Ishikawa (cell line): ENCODE measurements around the gene MEGF11.

ENCODE experiments used
- CEBPB ChIP-seq: IDR thresholded peaks from 2 replicates; pipeline ENCODE4 v1.6.1; 2012
- CREB1 ChIP-seq: IDR thresholded peaks from 2 replicates; pipeline ENCODE4 v1.6.1; 2012; ENCODE audit warnings: low read depth
- EGR1 ChIP-seq: IDR thresholded peaks from 2 replicates; pipeline ENCODE4 v1.6.1; 2012
- EP300 ChIP-seq: IDR thresholded peaks from 2 replicates; pipeline ENCODE4 v1.6.1; 2012; ENCODE audit warnings: borderline replicate concordance
- FOXM1 ChIP-seq: IDR thresholded peaks from 2 replicates; pipeline ENCODE4 v1.6.1; 2012; ENCODE audit warnings: low read depth, borderline replicate concordance
- MAX ChIP-seq: IDR thresholded peaks from 2 replicates; pipeline ENCODE4 v1.6.1; 2012
- NFIC ChIP-seq: IDR thresholded peaks from 2 replicates; pipeline ENCODE4 v1.6.1; 2012
- RAD21 ChIP-seq: IDR thresholded peaks from 2 replicates; pipeline ENCODE4 v1.6.1; 2012; ENCODE audit warnings: low read depth
- REST ChIP-seq: IDR thresholded peaks from 2 replicates; pipeline ENCODE4 v1.6.1; 2012; ENCODE audit warnings: low read depth, mild to moderate bottlenecking
- TAF1 ChIP-seq: IDR thresholded peaks from 2 replicates; pipeline ENCODE4 v1.6.1; 2012; ENCODE audit warnings: low read depth, mild to moderate bottlenecking
- TCF12 ChIP-seq: IDR thresholded peaks from 2 replicates; pipeline ENCODE4 v1.6.1; 2012; ENCODE audit warnings: low read depth
- TEAD4 ChIP-seq: IDR thresholded peaks from 2 replicates; pipeline ENCODE4 v1.6.1; 2012
- USF1 ChIP-seq: IDR thresholded peaks from 2 replicates; pipeline ENCODE4 v1.6.1; 2012
- YY1 ChIP-seq: IDR thresholded peaks from 2 replicates; pipeline ENCODE4 v1.6.1; 2012; ENCODE audit warnings: low read depth
- ZBTB7A ChIP-seq: IDR thresholded peaks from 2 replicates; pipeline ENCODE4 v1.6.1; 2012; ENCODE audit warnings: low read depth

Gene MEGF11

GRCh38 chr15:65993762-65994161 is 259.8 kb downstream of the MEGF11 start:
- TF ChIP-seq TEAD4, result no peak
- TF ChIP-seq RAD21, result no peak
- TF ChIP-seq REST, result no peak
- TF ChIP-seq CREB1, result no peak
- no peak for TF ChIP-seq USF1
- TF ChIP-seq NFIC, result no peak
- TF ChIP-seq YY1, result no peak
- no peak for TF ChIP-seq CEBPB
- TF ChIP-seq MAX, result no peak
- no peak for TF ChIP-seq TAF1
- TF ChIP-seq EGR1, result no peak
- no peak for TF ChIP-seq EP300
- no peak for TF ChIP-seq FOXM1
- no peak for TF ChIP-seq TCF12
- no peak for TF ChIP-seq ZBTB7A

GRCh38 chr15:65993236-65993635 is 260.3 kb downstream of the MEGF11 start:
- no peak for TF ChIP-seq EGR1
- TF ChIP-seq MAX, result no peak
- no peak for TF ChIP-seq NFIC
- TF ChIP-seq TEAD4, result no peak
- TF ChIP-seq RAD21, result no peak
- TF ChIP-seq FOXM1, result no peak
- no peak for TF ChIP-seq REST
- no peak for TF ChIP-seq CEBPB
- TF ChIP-seq TAF1, result no peak
- TF ChIP-seq CREB1, result no peak
- no peak for TF ChIP-seq TCF12
- no peak for TF ChIP-seq YY1
- TF ChIP-seq USF1, result no peak
- no peak for TF ChIP-seq EP300
- TF ChIP-seq ZBTB7A, result no peak

- TF ChIP-seq CEBPB (no peak), MAX (no peak), CREB1 (no peak), ZBTB7A (no peak), TCF12 (no peak), EP300 (no peak)
Observed at GRCh38 chr15:65991721-65992483, 261.6 kb downstream of the MEGF11 start.

GRCh38 chr15:65990298-65990981 is 263.1 kb downstream of the MEGF11 start:
- no peak for TF ChIP-seq EGR1
- no peak for TF ChIP-seq REST
- TF ChIP-seq RAD21, result no peak
- no peak for TF ChIP-seq USF1
- no peak for TF ChIP-seq CEBPB
- TF ChIP-seq TAF1, result no peak
- TF ChIP-seq ZBTB7A, result no peak
- TF ChIP-seq MAX, result no peak
- no peak for TF ChIP-seq CREB1
